Epithelial cell of proximal tubule (primary cell): Measurements from ENCODE around the gene PRKAG3. TPM values are rescaled to one million over a fixed set of nuclear protein-coding genes. Genes with fewer than 3 reads are reported as not detected.

Experiments
- DNase-seq: peaks from one replicate; pipeline ENCODE4 v3.0.0-alpha.2; 2011; ENCODE audit warnings: low read depth
- H3K4me3 ChIP-seq: 2 replicates; pipeline ENCODE4 v1.5.1; 2011; ENCODE audit warnings: low read depth, mild to moderate bottlenecking, low read length
- total RNA-seq: library from RNA; depleted of rRNA; stranded (reverse); fragments of >200 nt; gene quantifications from 2 replicates; pipeline ENCODE4 v1.2.3, GENCODE V29; 2015
- TF ChIP-seq, protein P1 (sequence below): conservative IDR thresholded peaks from 2 replicates; pipeline ENCODE4 v1.5.1; 2012; ENCODE audit warnings: low read depth, mild to moderate bottlenecking, low read length

Gene PRKAG3
- total RNA-seq, 1 donor from 2014 or later, result not detected

DNA sequence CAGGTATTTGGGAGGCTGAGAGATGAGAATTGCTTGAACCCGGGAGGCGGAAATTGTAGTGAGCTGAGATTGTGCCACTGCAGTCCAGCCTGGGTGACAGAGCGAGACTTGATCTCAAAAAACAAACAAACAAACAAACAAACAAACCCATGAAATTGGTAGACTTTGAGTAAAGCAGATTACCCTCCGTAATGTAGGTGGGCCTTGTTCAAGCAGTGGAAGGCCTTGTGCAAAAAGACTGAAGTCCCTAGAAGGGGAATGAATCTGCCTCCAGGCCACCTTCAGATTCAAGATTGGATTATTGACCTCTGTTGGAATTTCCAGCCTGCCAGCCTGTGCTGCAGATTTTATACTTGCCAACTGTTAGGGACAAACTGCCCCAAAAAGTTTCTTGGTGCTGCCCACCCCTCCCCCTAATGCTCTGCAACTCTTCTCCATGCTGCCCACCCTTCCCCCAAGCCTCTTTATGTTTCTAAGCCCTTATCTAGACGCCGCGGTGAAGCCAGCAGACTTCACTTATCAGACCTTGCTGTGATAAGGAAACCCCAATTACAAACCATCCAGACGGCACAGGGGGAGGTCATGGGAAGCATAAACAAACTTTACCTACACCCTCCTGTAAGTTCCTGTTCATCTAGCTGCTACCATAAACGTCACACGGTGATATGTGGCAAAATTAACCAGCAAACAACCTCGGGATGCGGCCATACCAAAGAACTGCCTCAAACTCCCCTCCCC is 32.7 kb downstream of the PRKAG3 start:
- TF ChIP-seq, protein P1, sequence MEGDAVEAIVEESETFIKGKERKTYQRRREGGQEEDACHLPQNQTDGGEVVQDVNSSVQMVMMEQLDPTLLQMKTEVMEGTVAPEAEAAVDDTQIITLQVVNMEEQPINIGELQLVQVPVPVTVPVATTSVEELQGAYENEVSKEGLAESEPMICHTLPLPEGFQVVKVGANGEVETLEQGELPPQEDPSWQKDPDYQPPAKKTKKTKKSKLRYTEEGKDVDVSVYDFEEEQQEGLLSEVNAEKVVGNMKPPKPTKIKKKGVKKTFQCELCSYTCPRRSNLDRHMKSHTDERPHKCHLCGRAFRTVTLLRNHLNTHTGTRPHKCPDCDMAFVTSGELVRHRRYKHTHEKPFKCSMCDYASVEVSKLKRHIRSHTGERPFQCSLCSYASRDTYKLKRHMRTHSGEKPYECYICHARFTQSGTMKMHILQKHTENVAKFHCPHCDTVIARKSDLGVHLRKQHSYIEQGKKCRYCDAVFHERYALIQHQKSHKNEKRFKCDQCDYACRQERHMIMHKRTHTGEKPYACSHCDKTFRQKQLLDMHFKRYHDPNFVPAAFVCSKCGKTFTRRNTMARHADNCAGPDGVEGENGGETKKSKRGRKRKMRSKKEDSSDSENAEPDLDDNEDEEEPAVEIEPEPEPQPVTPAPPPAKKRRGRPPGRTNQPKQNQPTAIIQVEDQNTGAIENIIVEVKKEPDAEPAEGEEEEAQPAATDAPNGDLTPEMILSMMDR, result no peak
- no peak overlapping the region for H3K4me3 ChIP-seq
- DNase-seq, result no peak

DNA sequence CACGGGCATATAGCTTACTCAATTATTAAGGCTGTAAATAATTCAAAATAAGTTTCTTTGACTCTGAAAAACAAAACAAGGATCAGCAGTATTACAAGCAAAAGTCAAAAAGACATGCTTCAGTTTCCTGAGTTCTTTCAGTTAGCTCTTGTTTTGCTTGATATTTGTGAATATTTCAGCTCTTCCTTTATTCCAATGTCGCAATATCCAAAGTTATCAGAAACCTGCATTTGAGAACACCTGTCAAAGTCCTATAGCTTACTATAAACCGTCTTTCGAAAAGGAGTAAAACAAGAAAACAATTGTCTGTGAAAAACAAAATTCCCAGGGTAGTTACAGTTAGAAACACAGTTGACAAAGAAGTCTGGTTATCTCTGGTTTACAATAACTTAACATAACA is 34.9 kb downstream of the PRKAG3 start:
- TF ChIP-seq, protein P1, result no peak
- no peak for DNase-seq
- no peak overlapping the region for H3K4me3 ChIP-seq

GRCh38 chr2:218792433-218792832 is 39.2 kb downstream of the PRKAG3 start:
- no peak overlapping the region for H3K4me3 ChIP-seq
- DNase-seq, result no peak
- TF ChIP-seq, protein P1, result no peak

DNA sequence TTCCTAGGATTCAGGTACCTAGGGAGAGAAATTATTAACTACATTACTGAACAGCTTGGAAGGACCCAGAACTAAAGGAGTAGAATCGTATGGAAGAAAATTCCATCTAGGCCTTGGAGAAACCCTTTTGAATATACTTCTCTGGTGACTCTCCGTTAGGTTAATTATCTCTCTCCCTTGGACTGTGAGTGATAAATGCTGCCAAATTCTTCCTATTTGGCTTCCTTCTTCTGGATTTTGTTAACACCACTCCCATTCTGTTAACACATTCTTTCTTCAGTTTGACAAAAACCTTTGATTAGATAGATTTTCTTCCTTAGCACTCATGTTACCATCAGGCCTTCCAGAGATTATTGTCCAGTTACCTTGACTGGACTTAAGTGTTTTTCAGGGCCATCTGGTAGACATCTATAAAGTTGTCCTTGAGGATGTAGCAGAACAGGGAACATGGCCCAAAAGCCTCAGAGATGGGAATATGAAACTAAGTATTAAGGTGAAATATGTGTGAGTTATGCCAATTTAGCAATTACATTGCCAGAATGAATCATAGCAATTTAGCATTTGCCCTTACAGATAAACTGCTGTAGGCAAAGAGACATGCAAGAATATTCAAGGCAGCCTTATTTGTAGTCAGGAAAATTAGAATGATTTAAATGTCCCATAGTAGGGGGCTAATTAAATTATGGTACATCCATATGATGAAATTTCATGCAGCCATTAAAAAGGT is 42.9 kb downstream of the PRKAG3 start:
- DNase-seq, result no peak
- H3K4me3 ChIP-seq, result no peak overlapping the region
- TF ChIP-seq, protein P1, result no peak

DNA sequence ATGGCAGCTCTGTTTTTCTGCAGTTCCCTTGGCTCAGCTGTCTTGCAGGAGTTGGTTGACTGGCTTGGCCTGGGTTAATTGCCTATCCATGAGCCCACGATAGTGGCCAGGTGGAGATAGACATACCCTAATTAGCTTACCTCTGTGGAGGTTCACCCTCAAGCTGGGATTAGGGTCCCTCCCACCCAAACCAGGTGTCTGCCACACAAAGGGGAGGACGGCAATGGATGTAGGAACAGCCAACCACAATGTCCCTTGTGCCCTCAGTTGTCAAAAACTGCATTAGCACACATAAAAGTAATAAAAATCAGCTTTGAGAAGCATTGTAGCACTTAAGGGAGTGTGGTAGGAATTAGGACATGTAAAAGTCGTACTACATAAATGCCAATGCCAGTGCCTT is 45.5 kb downstream of the PRKAG3 start:
- no peak overlapping the region for H3K4me3 ChIP-seq

GRCh38 chr2:218785103-218785502 is 46.5 kb downstream of the PRKAG3 start:
- H3K4me3 ChIP-seq, result no peak overlapping the region
- no peak for DNase-seq
- TF ChIP-seq, protein P1, result no peak

More for the DNA sequence above, 45.5 kb downstream of the PRKAG3 start:
- TF ChIP-seq, protein P1, result no peak
- no peak for DNase-seq
